AG09319 (cell line): ENCODE results near the gene STAT5B.
"Not testable (repeated sequence)": the region's sequence is repeated elsewhere in the genome, so short reads cannot be mapped to it uniquely, and the experiment has no call there.

ENCODE experiments used
- DNase-seq: peaks from one replicate; pipeline ENCODE4 v3.0.0-alpha.2; 2010; ENCODE audit warnings: low read depth; ENCODE audit errors: extremely low read depth
- TF ChIP-seq, protein P1 (sequence below): IDR thresholded peaks from 2 replicates; pipeline ENCODE4 v1.5.1; 2011; ENCODE audit warnings: low read depth, mild to moderate bottlenecking, inconsistent platforms, low read length, moderate library complexity

STAT5B gene

DNA sequence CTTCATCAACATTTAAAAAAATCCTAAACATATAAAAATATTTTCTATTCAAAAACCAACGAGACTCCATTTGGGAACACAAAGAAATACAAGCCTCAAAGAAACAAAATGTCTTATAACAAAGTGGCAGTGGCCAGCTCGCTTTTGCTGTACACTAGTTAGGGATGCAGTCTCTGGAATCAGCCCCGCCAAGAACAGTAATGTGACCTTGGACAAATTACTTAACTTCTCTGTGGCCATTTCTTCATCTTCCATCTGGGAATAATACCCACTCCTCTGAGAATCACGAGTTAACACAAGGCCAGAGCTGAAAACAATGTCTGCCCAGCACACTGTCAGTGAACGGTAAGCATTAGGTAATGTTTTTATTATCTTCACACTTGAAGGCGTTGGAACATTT, 5.6 kb downstream of the STAT5B start:
- TF ChIP-seq, protein P1, sequence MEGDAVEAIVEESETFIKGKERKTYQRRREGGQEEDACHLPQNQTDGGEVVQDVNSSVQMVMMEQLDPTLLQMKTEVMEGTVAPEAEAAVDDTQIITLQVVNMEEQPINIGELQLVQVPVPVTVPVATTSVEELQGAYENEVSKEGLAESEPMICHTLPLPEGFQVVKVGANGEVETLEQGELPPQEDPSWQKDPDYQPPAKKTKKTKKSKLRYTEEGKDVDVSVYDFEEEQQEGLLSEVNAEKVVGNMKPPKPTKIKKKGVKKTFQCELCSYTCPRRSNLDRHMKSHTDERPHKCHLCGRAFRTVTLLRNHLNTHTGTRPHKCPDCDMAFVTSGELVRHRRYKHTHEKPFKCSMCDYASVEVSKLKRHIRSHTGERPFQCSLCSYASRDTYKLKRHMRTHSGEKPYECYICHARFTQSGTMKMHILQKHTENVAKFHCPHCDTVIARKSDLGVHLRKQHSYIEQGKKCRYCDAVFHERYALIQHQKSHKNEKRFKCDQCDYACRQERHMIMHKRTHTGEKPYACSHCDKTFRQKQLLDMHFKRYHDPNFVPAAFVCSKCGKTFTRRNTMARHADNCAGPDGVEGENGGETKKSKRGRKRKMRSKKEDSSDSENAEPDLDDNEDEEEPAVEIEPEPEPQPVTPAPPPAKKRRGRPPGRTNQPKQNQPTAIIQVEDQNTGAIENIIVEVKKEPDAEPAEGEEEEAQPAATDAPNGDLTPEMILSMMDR, result no peak
- DNase-seq, result no peak

DNA sequence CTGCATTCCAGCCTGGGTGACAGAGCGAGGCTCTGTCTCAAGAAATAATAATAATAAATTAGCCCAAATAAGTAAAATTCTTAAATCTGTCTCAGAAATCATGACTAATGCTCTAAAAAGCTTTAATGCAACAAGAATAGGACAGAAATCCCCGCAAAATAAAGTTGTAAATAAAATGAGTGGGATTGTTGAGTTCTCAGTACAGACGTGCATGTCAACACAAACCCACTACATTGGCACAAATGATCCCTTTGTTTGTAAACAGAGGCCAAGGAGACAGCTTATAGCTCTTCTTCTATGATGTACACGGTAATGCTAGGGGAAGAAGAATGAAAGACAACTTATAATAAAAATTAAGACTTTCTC, 6.0 kb downstream of the STAT5B start:
- DNase-seq, result no peak
- TF ChIP-seq, protein P1, result no peak

DNA sequence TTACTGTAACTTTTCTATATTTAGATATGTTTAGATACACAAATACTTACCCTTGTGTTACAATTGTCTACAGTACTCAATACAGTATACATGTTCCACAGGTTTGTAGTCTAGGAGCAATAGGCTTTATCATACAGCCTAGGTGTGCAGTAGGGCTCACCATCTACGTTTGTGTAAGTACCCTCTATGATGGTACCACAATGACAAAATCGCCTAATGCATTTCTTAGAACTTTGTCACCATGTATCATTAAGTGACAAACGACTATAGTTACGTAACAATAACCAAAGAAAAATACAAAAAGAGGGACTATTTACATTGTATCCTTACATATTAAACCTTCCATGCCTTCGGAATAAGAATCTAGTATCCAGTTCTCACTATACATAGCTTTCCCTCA, 8.0 kb downstream of the STAT5B start:
- DNase-seq, result no peak
- TF ChIP-seq, protein P1, result no peak

DNA sequence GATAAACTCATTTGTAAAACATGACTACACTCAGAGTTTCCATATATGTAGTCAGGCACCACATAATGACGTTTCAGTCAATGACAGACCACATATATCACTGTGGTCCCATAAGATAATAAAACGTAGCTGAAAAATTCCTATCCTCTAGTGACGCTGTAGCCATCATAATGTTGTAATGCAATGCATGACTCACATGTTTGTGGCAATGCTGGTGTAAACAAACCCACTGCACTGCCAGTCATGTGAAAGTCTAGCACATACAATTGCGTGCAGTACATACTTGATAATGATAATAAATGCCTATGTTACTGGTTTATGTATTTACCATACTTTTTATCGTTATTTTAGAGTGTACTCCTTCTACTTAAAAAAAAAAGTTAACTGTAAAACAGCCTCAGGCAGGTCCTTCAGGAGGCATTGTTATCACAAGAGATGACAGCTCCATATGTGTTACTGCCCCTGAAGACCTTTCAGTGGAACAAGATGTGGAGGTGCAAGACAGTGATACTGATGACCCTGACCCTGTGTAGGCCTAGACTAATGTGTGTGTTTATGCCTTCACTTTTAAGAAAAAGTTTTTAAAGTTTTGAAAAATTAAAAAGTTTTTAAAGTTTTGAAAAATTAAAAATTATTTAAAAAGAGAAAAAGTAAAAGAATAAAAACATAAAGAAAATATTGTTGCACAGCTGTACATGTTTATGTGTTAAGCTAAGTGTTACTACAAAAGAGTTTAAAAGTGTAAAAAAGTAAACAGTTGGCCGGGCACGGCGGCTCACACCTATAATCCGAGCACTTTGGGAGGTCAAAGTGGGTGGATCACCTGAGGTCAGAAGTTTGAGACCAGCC, 9.0 kb downstream of the STAT5B start:
- TF ChIP-seq, protein P1, result no peak
- DNase-seq, result peak; percentile 52

DNA sequence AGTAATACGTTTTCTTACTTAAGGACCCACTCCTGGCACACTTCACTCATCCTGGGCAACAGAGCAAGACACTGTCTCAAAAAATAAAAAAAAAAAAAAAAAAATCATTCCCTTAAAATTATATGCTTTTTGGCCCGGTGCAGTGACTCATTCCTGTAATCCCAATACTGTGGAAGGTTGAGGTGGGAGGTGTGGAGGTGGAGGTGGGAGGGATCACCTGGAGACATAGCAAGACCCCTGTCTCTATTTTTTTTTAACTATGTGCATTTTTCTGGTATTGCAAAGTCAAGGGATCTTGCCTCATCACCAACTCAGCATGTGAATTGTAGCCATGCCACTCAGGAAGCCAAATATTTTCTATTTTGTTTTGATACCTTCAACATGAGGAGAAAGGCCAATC, 9.7 kb downstream of the STAT5B start:
- no peak for DNase-seq
- TF ChIP-seq, protein P1, result no peak

DNA sequence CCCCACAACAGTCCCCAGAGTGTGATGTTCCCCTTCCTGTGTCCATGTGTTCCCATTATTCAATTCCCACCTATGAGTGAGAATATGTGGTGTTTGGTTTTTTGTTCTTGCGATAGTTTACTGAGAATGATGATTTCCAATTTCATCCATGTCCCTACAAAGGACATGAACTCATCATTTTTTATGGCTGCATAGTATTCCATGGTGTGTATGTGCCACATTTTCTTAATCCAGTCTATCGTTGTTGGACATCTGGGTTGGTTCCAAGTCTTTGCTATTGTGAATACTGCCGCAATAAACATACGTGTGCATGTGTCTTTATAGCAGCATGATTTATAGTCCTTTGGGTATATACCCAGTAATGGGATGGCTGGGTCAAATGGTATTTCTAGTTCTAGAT, 11.8 kb downstream of the STAT5B start:
- not testable (repeated sequence) for DNase-seq

DNA sequence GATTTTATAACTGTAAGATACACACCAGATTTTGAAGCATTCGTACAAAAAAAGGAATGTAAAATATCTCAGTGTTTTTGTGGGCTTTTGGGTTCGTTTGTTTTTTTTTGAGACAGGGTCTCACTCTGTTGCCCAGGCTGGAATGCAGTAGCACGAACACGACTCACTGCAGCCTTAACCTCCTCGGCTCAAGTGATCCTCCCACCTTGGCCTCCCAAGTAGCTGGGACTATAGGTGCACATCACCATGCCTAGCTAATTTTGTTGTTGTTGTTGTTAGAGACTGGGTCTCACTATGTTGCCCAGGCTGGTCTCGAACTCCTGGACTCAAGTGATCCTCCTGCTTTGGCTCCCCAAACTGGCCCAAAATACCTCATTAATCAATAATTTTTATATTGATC, 15.9 kb downstream of the STAT5B start:
- no peak for DNase-seq
- TF ChIP-seq, protein P1, result no peak

DNA sequence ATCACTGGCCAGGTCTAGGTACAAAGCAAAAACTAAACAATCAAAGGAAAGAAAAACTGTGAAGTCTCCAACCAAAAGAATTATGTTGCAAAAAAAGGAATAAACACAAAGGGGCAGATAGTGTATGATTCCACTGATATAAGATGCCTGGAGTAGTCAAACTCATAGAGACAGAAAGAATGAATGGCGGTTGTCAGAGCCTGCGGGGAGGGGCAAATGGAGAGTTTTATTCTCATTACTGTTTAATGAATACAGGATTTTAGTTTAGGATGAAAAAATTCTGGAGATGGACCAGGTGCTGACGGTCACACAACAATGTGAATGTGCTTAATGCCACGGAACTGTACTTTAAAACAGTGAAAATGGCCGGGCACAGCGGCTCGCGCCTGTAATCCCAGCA, 20.7 kb downstream of the STAT5B start:
- TF ChIP-seq, protein P1, result no peak
- no peak for DNase-seq
